ENCODE data around the gene DUSP7. TPM values are rescaled to one million over a fixed set of nuclear protein-coding genes. Genes with fewer than 3 reads are reported as not detected.

The DUSP7 gene
- total RNA-seq: 10 to 100 TPM in 1 of 2 donors, 1 to 10 TPM in 1; 9.1 to 34.0 TPM

- Histone ChIP-seq H3K4me1 (replicated peaks) (peaks cover 7% of the 10 kb centered on the region), H3K36me3 (peaks cover 0 to 2% of the 10 kb centered on the region in 2 donors), H3K27me3 (replicated peaks; ENCODE audit: insufficient read depth) (no peaks in the 10 kb centered on the region), H3K4me3 (peak within 1 kb of the TSS; percentile 55 to 64), H3K27ac (peak within 1 kb of the TSS; percentile 85 to 88), H3K9me3 (no peaks in the 10 kb centered on the region)
- intact Hi-C loops (cut with DNase I): loop anchor here (5.0 to 10.0 kb wide), 2 partner anchors 88 to 114 kb away; partner anchors contain the start of genes PARP3 and RRP9
- peak; percentile 61 for DNase-seq (ENCODE audit: low spot score)
- 1% methylated on average over 17 of the region's 51 CpGs for WGBS
- TF ChIP-seq POLR2A (IDR thresholded peaks at IDR 0.05) (no peak), POLR2AphosphoS5 (IDR thresholded peaks at IDR 0.05) (no peak)
- TF ChIP-seq, protein P1, sequence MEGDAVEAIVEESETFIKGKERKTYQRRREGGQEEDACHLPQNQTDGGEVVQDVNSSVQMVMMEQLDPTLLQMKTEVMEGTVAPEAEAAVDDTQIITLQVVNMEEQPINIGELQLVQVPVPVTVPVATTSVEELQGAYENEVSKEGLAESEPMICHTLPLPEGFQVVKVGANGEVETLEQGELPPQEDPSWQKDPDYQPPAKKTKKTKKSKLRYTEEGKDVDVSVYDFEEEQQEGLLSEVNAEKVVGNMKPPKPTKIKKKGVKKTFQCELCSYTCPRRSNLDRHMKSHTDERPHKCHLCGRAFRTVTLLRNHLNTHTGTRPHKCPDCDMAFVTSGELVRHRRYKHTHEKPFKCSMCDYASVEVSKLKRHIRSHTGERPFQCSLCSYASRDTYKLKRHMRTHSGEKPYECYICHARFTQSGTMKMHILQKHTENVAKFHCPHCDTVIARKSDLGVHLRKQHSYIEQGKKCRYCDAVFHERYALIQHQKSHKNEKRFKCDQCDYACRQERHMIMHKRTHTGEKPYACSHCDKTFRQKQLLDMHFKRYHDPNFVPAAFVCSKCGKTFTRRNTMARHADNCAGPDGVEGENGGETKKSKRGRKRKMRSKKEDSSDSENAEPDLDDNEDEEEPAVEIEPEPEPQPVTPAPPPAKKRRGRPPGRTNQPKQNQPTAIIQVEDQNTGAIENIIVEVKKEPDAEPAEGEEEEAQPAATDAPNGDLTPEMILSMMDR (IDR thresholded peaks at IDR 0.05): no peak
Observed at GRCh38 chr3:52056521-52056967, at the start of gene DUSP7. Gene DUSP7 (minus strand): TSS chr3:52056571. CDS start chr3:52056366, 205 bp downstream.

DNA sequence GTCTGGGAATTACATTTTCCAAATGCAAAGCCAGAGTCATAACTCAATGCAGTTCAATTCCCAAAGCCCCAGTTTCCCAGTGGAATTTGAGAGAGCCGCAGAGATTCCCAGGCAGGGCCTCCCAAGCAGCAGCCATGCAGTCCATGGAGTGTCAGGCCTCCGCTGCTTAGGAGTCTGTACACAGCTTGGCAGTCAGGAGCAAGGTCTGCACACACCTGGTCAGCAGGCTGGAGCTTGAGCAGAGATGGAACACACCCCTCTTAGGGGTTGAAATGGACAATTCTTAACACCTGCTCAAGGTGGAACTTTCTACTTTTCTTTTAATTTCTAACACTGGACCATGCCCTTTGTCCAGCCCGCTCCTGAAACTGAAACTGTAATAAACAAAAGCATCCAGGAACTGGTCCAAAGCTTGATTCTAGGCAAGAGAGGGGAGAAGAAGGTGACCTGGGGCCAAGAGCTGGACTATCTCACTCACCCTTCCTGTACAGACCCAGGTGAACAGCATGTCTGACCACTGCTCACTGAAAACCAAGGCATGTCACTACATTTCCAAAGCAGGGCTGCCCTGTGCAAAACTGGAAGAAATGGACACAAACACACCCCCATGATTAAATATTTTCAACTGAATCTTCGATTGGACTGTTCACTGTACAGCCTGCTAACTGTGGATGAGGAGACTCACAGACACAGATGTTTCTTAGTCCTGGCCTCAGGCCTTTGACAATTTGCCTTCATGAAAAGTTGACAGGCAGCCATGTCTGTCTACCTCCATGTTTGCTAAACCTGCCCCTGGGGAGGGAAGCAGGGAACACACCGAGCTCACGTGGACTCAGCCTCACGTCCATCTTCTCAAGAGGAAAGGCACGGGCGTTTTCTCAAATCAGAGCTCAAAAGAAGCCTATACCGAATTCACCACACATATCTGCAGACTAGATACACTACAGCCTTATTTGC is 48.6 kb upstream of the DUSP7 start:
- DNase-seq (ENCODE audit: low spot score): no peak
- TF ChIP-seq POLR2AphosphoS5 (IDR thresholded peaks at IDR 0.05) (no peak), POLR2A (IDR thresholded peaks at IDR 0.05) (no peak)
- H3K27ac ChIP-seq: no peak overlapping the region
- no peak overlapping the region for H3K4me3 ChIP-seq
- no peaks in the 10 kb centered on the region for H3K36me3 ChIP-seq
- no peaks in the 10 kb centered on the region for H3K27me3 ChIP-seq (replicated peaks; ENCODE audit: insufficient read depth)
- H3K9me3 ChIP-seq: no peaks in the 10 kb centered on the region
- no peaks in the 10 kb centered on the region for H3K4me1 ChIP-seq (replicated peaks)
- 88% methylated on average over 10 of the region's 10 CpGs for WGBS
- intact Hi-C loops (cut with DNase I): no loop called here

DNA sequence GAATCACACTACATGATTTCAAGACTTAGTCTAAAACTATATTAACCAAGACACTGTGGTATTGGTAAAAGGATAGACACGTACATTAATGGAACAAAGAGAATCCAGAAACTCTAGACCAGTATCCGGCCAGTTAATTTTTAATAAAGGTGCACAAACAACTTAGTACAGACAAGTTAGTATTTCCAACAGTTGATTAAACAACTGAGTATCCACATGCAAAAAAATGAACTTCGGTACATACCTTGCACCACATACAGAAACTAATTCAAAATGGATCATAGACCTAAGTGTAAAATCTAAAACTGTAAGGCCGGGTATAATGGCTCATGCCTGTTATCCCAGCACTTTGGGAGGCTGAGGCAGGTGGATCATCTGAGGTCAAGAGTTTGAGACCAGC is 46.6 kb upstream of the DUSP7 start:
- Histone ChIP-seq H3K4me3 (no peak overlapping the region), H3K27me3 (replicated peaks; ENCODE audit: insufficient read depth) (no peaks in the 10 kb centered on the region), H3K9me3 (no peaks in the 10 kb centered on the region), H3K4me1 (replicated peaks) (no peaks in the 10 kb centered on the region), H3K36me3 (no peaks in the 10 kb centered on the region), H3K27ac (peak overlapping the region in 1 of 2 donors; percentile 54)
- DNase-seq (ENCODE audit: low spot score): no peak
- 77% methylated on average over 4 of the region's 4 CpGs for WGBS
- intact Hi-C loops (cut with DNase I): no loop called here
- TF ChIP-seq POLR2A (IDR thresholded peaks at IDR 0.05) (no peak), POLR2AphosphoS5 (IDR thresholded peaks at IDR 0.05) (peak; percentile 25)

- no peak for DNase-seq (ENCODE audit: low spot score)
- Histone ChIP-seq H3K27ac (no peak overlapping the region), H3K27me3 (replicated peaks; ENCODE audit: insufficient read depth) (no peaks in the 10 kb centered on the region), H3K9me3 (no peaks in the 10 kb centered on the region), H3K36me3 (no peaks in the 10 kb centered on the region), H3K4me3 (no peak overlapping the region), H3K4me1 (replicated peaks) (no peaks in the 10 kb centered on the region)
- WGBS: 66% methylated on average over 3 of the region's 3 CpGs
- TF ChIP-seq POLR2AphosphoS5 (IDR thresholded peaks at IDR 0.05): peak; percentile 37
- TF ChIP-seq, protein P1 (IDR thresholded peaks at IDR 0.05): no peak
- intact Hi-C loops (cut with DNase I): no loop called here
Observed at GRCh38 chr3:52099001-52099401, 42.6 kb upstream of the DUSP7 start.

- no peak overlapping the region for H3K4me3 ChIP-seq
- no peaks in the 10 kb centered on the region for H3K9me3 ChIP-seq
- DNase-seq (ENCODE audit: low spot score): no peak
- WGBS: 83% methylated on average over 2 of the region's 2 CpGs
- H3K27ac ChIP-seq: no peak overlapping the region
- H3K36me3 ChIP-seq: no peaks in the 10 kb centered on the region
- H3K4me1 ChIP-seq (replicated peaks): no peaks in the 10 kb centered on the region
- TF ChIP-seq, protein P1 (IDR thresholded peaks at IDR 0.05): no peak
- TF ChIP-seq POLR2A (IDR thresholded peaks at IDR 0.05): no peak
- no peak for TF ChIP-seq POLR2AphosphoS5 (IDR thresholded peaks at IDR 0.05)
- H3K27me3 ChIP-seq (replicated peaks; ENCODE audit: insufficient read depth): no peaks in the 10 kb centered on the region
- intact Hi-C loops (cut with DNase I): no loop called here
Observed at GRCh38 chr3:52097851-52098507, 41.6 kb upstream of the DUSP7 start.
